ENCODE data around the gene RAB3IL1. TPM values are rescaled to one million over a fixed set of nuclear protein-coding genes. Genes with fewer than 3 reads are reported as not detected.

The RAB3IL1 gene
- total and polyA plus RNA-seq, 9 of the 15 experiments (the other 6 are each of a cell fraction or from before 2014, with no cell fraction given), result 0.15 to 42.6 (median 15.5) TPM

DNA sequence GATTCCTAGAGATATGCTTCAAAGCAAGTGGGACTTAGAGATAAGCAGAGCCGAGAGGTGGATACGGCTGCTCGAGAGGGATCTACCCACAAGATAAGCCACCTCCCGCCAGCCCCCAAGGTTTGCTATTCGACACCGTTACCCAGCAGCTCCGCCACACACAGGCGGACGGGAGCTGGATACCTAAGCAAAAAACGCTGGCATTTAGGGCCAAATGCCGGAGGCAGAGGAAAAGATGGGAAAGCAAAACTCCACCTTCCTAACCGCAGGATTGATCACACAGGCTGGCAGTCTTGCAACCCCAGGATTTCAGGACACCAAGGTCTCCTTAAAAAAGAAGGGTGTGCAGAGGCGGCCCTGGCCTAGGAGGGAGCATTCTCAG, 49.4 kb upstream of the RAB3IL1 start (continued):
- TF ChIP-seq ZNF75A (CRISPR knock-in tag; IDR thresholded peaks at IDR 0.05) (0 out of 2 replicates have a peak, but pooled peaks have one; percentile 16), NFIX (CRISPR knock-in tag; IDR thresholded peaks at IDR 0.05; ENCODE audit: low read depth) (no peak), XRCC3 (IDR thresholded peaks at IDR 0.05) (no peak), CTBP1 (IDR thresholded peaks at IDR 0.05; ENCODE audit: borderline replicate concordance) (peak; percentile 54; the same call in 1 of the 2 replicates), NCOA6 (IDR thresholded peaks at IDR 0.05) (no peak), ILF3 (IDR thresholded peaks at IDR 0.05; ENCODE audit: borderline replicate concordance) (no peak), JUNB (CRISPR knock-in tag; conservative IDR thresholded peaks at IDR 0.05) (no peak), SREBF1 (IDR thresholded peaks at IDR 0.05; ENCODE audit: borderline replicate concordance, low read depth, low read length) (no peak), ZNF217 (CRISPR knock-in tag; IDR thresholded peaks at IDR 0.05) (no peak), ZNF212 (CRISPR knock-in tag; IDR thresholded peaks at IDR 0.05) (no peak), TCF3 (CRISPR knock-in tag; IDR thresholded peaks at IDR 0.05) (peak; percentile 92), ZNF143 (CRISPR knock-in tag; IDR thresholded peaks at IDR 0.05) (no peak), MTA3 (IDR thresholded peaks at IDR 0.05; ENCODE audit: borderline replicate concordance) (0 out of 2 replicates have a peak, but pooled peaks have one; percentile 18)
- TF ChIP-seq, protein P1, sequence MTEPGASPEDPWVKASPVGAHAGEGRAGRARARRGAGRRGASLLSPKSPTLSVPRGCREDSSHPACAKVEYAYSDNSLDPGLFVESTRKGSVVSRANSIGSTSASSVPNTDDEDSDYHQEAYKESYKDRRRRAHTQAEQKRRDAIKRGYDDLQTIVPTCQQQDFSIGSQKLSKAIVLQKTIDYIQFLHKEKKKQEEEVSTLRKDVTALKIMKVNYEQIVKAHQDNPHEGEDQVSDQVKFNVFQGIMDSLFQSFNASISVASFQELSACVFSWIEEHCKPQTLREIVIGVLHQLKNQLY (CRISPR knock-in tag; conservative IDR thresholded peaks at IDR 0.05), result no peak
- TF ChIP-seq, protein P2, sequence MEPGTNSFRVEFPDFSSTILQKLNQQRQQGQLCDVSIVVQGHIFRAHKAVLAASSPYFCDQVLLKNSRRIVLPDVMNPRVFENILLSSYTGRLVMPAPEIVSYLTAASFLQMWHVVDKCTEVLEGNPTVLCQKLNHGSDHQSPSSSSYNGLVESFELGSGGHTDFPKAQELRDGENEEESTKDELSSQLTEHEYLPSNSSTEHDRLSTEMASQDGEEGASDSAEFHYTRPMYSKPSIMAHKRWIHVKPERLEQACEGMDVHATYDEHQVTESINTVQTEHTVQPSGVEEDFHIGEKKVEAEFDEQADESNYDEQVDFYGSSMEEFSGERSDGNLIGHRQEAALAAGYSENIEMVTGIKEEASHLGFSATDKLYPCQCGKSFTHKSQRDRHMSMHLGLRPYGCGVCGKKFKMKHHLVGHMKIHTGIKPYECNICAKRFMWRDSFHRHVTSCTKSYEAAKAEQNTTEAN (CRISPR knock-in tag; IDR thresholded peaks at IDR 0.05), result no peak
- TF ChIP-seq, protein P3, sequence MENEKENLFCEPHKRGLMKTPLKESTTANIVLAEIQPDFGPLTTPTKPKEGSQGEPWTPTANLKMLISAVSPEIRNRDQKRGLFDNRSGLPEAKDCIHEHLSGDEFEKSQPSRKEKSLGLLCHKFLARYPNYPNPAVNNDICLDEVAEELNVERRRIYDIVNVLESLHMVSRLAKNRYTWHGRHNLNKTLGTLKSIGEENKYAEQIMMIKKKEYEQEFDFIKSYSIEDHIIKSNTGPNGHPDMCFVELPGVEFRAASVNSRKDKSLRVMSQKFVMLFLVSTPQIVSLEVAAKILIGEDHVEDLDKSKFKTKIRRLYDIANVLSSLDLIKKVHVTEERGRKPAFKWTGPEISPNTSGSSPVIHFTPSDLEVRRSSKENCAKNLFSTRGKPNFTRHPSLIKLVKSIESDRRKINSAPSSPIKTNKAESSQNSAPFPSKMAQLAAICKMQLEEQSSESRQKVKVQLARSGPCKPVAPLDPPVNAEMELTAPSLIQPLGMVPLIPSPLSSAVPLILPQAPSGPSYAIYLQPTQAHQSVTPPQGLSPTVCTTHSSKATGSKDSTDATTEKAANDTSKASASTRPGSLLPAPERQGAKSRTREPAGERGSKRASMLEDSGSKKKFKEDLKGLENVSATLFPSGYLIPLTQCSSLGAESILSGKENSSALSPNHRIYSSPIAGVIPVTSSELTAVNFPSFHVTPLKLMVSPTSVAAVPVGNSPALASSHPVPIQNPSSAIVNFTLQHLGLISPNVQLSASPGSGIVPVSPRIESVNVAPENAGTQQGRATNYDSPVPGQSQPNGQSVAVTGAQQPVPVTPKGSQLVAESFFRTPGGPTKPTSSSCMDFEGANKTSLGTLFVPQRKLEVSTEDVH (IDR thresholded peaks at IDR 0.05; ENCODE audit: low read depth, partially characterized antibody), result no peak
- TF ChIP-seq, protein P4, sequence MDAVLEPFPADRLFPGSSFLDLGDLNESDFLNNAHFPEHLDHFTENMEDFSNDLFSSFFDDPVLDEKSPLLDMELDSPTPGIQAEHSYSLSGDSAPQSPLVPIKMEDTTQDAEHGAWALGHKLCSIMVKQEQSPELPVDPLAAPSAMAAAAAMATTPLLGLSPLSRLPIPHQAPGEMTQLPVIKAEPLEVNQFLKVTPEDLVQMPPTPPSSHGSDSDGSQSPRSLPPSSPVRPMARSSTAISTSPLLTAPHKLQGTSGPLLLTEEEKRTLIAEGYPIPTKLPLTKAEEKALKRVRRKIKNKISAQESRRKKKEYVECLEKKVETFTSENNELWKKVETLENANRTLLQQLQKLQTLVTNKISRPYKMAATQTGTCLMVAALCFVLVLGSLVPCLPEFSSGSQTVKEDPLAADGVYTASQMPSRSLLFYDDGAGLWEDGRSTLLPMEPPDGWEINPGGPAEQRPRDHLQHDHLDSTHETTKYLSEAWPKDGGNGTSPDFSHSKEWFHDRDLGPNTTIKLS (IDR thresholded peaks at IDR 0.05; ENCODE audit: borderline replicate concordance, low read depth), result no peak; the same call in 1 of the 2 replicates
- TF ChIP-seq, protein P5, sequence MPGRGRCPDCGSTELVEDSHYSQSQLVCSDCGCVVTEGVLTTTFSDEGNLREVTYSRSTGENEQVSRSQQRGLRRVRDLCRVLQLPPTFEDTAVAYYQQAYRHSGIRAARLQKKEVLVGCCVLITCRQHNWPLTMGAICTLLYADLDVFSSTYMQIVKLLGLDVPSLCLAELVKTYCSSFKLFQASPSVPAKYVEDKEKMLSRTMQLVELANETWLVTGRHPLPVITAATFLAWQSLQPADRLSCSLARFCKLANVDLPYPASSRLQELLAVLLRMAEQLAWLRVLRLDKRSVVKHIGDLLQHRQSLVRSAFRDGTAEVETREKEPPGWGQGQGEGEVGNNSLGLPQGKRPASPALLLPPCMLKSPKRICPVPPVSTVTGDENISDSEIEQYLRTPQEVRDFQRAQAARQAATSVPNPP (IDR thresholded peaks at IDR 0.05; ENCODE audit: borderline replicate concordance, insufficient read depth, insufficient read length), result no peak
- TF ChIP-seq, protein P6, sequence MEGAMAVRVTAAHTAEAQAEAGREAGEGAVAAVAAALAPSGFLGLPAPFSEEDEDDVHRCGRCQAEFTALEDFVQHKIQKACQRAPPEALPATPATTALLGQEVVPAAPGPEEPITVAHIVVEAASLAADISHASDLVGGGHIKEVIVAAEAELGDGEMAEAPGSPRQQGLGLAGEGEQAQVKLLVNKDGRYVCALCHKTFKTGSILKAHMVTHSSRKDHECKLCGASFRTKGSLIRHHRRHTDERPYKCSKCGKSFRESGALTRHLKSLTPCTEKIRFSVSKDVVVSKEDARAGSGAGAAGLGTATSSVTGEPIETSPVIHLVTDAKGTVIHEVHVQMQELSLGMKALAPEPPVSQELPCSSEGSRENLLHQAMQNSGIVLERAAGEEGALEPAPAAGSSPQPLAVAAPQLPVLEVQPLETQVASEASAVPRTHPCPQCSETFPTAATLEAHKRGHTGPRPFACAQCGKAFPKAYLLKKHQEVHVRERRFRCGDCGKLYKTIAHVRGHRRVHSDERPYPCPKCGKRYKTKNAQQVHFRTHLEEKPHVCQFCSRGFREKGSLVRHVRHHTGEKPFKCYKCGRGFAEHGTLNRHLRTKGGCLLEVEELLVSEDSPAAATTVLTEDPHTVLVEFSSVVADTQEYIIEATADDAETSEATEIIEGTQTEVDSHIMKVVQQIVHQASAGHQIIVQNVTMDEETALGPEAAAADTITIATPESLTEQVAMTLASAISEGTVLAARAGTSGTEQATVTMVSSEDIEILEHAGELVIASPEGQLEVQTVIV (CRISPR knock-in tag; IDR thresholded peaks at IDR 0.05; ENCODE audit: borderline replicate concordance), result no peak

Measured in K562 (cell line).